Kidney epithelial cell (primary cell): ENCODE data around the gene WBP1L. TPM values are rescaled to one million over a fixed set of nuclear protein-coding genes. Genes with fewer than 3 reads are reported as not detected.

ENCODE experiments used
- DNase-seq: peaks from one replicate; pipeline ENCODE4 v3.0.0-alpha.2; 2010; ENCODE audit warnings: low read depth
- H3K27me3 ChIP-seq: 2 replicates; pipeline ENCODE4 v1.6.0; 2011; ENCODE audit warnings: low read length; ENCODE audit not compliant: control insufficient read depth, insufficient read depth
- H3K36me3 ChIP-seq: 2 replicates; pipeline ENCODE4 v1.5.1; 2011; ENCODE audit warnings: low read length; ENCODE audit not compliant: control insufficient read depth, insufficient read depth
- H3K4me3 ChIP-seq: 2 replicates; pipeline ENCODE4 v1.5.1; 2011; ENCODE audit warnings: low read depth, mild to moderate bottlenecking, control low read depth, low read length
- total RNA-seq: library from RNA; depleted of rRNA; stranded (reverse); fragments of >200 nt; gene quantifications from 2 replicates; pipeline ENCODE4 v1.2.3, GENCODE V29; 2015
- TF ChIP-seq, protein P1 (sequence below): IDR thresholded peaks from 2 replicates; pipeline ENCODE4 v1.5.1; 2011; ENCODE audit warnings: mild to moderate bottlenecking, moderate library complexity, low read length, control low read depth, inconsistent platforms; ENCODE audit not compliant: insufficient read depth, poor library complexity, severe bottlenecking

The WBP1L gene
- total RNA-seq, 1 donor from 2014 or later: 67.1 TPM

DNA sequence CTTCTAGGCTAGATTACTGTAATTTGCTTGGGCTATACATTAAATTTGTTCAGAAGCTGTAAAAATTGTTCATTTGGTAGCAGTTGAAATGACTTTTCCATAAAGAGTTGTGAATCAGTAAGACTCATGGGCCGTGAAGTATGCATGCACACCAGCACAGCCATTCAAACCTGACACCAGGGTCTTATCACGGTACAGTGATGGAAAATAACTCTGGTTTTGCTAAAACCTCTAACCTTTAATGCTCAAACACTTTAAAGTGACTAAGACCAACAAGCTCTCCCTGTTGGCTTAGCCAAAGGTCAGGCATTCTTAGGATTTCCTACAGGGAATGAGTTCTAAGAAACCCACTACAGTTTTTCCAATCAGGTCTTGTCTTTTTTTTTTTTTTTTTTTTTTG is 41.0 kb upstream of the WBP1L start:
- no peak for DNase-seq
- Histone ChIP-seq H3K27me3 (no peaks in the 10 kb centered on the region), H3K36me3 (no peaks in the 10 kb centered on the region), H3K4me3 (no peak overlapping the region)
- TF ChIP-seq, protein P1, sequence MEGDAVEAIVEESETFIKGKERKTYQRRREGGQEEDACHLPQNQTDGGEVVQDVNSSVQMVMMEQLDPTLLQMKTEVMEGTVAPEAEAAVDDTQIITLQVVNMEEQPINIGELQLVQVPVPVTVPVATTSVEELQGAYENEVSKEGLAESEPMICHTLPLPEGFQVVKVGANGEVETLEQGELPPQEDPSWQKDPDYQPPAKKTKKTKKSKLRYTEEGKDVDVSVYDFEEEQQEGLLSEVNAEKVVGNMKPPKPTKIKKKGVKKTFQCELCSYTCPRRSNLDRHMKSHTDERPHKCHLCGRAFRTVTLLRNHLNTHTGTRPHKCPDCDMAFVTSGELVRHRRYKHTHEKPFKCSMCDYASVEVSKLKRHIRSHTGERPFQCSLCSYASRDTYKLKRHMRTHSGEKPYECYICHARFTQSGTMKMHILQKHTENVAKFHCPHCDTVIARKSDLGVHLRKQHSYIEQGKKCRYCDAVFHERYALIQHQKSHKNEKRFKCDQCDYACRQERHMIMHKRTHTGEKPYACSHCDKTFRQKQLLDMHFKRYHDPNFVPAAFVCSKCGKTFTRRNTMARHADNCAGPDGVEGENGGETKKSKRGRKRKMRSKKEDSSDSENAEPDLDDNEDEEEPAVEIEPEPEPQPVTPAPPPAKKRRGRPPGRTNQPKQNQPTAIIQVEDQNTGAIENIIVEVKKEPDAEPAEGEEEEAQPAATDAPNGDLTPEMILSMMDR: no peak

DNA sequence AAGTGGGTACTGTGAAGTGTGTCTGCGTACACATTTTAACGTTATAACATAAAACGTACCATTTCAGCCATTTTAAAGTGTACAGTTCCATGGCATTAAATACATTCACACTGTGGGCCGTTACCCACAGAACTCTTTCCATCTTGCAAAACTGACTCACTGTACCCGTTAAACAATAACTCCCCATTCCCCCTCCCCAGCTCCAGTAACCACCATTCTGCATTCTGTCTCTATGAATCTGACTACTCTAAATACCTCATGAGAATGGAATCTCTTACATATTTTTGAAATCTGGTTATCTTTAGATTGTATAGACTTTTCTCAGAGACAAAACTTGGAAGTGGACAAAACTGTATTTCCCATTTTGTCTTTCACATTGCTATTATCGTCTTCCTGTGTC is 38.8 kb upstream of the WBP1L start:
- no peak for DNase-seq
- TF ChIP-seq, protein P1: no peak
- H3K27me3 ChIP-seq: no peaks in the 10 kb centered on the region
- H3K36me3 ChIP-seq: no peaks in the 10 kb centered on the region
- H3K4me3 ChIP-seq: no peak overlapping the region

DNA sequence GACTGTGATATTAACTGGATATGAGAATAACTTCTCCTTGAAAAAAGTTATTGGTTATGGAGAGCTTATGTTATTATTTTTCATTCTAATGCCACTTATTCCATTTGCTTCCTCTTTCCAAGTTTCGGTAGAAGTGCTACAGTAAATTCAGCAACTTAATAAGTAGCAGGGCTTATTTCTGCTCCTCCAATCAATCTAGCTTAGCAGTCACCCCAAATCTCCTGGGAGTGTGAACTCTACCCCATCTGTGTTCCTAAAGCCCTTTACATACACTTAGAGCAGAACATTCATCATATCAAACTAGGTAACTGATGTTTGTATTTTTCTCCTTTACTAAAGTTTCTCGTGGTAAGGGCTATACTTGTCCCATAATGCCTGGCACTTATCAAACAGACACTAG is 38.2 kb upstream of the WBP1L start:
- Histone ChIP-seq H3K36me3 (no peaks in the 10 kb centered on the region), H3K4me3 (no peak overlapping the region), H3K27me3 (no peaks in the 10 kb centered on the region)
- DNase-seq: no peak
- TF ChIP-seq, protein P1: no peak

DNA sequence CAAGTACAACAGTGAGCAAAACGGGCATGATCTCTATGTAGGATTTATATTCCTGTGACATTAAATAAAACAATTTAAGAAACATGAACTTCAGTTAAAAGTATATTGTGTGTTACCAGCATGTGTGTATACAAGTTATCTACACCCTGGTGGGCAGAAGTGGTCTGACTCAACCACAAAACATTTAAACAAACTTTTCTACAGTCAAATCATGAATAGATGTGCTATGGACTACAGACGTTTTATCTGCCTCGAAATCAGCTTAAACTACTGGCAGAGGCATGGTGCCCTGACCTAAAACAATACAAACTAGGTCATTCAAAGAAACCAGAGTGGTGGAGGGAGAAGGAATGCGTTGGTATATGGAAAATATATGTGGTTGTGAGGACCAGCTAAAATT is 33.1 kb upstream of the WBP1L start:
- TF ChIP-seq, protein P1: no peak
- DNase-seq: no peak
- H3K4me3 ChIP-seq: no peak overlapping the region
- no peaks in the 10 kb centered on the region for H3K36me3 ChIP-seq
- no peaks in the 10 kb centered on the region for H3K27me3 ChIP-seq

DNA sequence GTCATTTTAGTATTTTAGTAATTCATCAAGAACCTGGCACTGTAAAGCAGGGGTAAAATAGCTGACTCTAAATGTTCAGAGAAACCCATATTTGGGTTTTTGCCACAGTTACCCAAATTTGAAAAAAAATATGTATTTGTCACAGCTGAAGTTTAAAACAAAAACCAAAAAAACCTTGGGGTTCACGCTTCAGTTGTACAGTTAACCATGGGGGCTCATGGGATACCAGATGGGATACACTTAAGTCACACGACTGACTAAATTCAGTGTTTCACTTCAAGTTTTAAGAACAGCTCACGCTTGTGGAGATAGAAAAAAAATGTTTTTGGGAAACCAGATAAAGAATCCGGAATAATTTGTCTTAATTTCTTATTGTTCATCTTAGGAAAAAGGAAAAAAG is 31.7 kb upstream of the WBP1L start:
- no peaks in the 10 kb centered on the region for H3K36me3 ChIP-seq
- no peak for DNase-seq
- H3K27me3 ChIP-seq: no peaks in the 10 kb centered on the region
- H3K4me3 ChIP-seq: no peak overlapping the region
- TF ChIP-seq, protein P1: no peak

DNA sequence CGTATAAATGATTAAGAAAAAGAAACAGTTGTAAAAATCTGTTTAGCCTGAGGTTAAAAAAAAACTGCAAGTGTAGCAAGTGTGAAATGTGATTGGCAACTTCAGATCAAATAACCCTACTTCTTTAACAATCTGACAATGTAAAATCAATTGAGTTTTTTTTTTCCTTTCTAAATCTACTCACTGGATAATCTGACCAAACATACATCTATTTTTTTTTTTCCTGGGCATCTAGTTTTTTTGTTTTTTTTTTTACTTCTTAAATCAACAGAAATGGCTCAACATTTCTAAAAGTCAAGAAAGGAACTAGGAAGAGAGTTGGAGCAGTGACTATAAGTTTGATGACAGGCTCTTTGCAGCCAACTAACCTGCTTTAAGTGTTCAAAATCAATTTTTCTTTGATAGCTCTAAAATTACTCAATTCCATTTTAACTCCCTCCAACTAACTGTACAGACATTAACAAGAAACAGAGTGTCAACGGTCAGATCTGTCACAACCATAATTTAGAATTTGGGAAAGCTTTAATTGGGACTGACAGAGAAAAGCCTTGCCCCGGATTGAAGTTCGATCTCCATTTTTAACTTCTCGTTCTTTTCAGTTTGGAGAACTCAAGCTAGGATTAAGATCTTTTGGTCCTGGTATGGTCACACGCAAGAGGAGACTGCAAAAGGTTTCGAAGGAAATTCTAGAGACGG is 30.8 kb upstream of the WBP1L start:
- no peak for DNase-seq
- Histone ChIP-seq H3K4me3 (peak overlapping the region; percentile 95), H3K36me3 (no peaks in the 10 kb centered on the region), H3K27me3 (no peaks in the 10 kb centered on the region)
- TF ChIP-seq, protein P1: no peak
